ENCODE results near the gene RYR2. TPM values are rescaled to one million over a fixed set of nuclear protein-coding genes. Genes with fewer than 3 reads are reported as not detected.

Gene RYR2
- total RNA-seq, 3 donors from 2014 or later = 0.16 to 0.59 (median 0.33) TPM

- Histone ChIP-seq H3K4me1 (no peaks in the 10 kb centered on the region), H3K9me3 (no peaks in the 10 kb centered on the region), H3K27ac (no peak overlapping the region), H3K36me3 (no peaks in the 10 kb centered on the region), H3K27me3 (no peaks in the 10 kb centered on the region), H3K4me3 (no peak overlapping the region)
- TF ChIP-seq CTCF (IDR thresholded peaks at IDR 0.05) = no peak
- DNase-seq (ENCODE audit: low spot score in 2 of 2) = no peak
- intact Hi-C loops (cut with DNase I; ENCODE audit: low total_unique reads) = no loop called here
Measured at GRCh38 chr1:237664348-237664747, 622.4 kb downstream of the RYR2 start.

- no peaks in the 10 kb centered on the region for H3K27me3 ChIP-seq
- H3K4me3 ChIP-seq = no peak overlapping the region
- H3K9me3 ChIP-seq = no peaks in the 10 kb centered on the region
- no peak overlapping the region for H3K27ac ChIP-seq
- H3K36me3 ChIP-seq = no peaks in the 10 kb centered on the region
- intact Hi-C loops (cut with DNase I; ENCODE audit: low total_unique reads) = no loop called here
- TF ChIP-seq POLR2AphosphoS5 (IDR thresholded peaks at IDR 0.05) = no peak
- TF ChIP-seq CTCF (IDR thresholded peaks at IDR 0.05) = no peak
- TF ChIP-seq POLR2A (IDR thresholded peaks at IDR 0.05) = no peak
- no peaks in the 10 kb centered on the region for H3K4me1 ChIP-seq
- no peak for DNase-seq (ENCODE audit: low spot score in 2 of 2)
Measured at GRCh38 chr1:237670302-237670701, 628.3 kb downstream of the RYR2 start.

GRCh38 chr1:237671262-237671661 lies 629.3 kb downstream of the RYR2 start:
- no peaks in the 10 kb centered on the region for H3K9me3 ChIP-seq
- H3K27me3 ChIP-seq = no peaks in the 10 kb centered on the region
- H3K27ac ChIP-seq = no peak overlapping the region
- TF ChIP-seq POLR2AphosphoS5 (IDR thresholded peaks at IDR 0.05) (no peak), POLR2A (IDR thresholded peaks at IDR 0.05) (no peak), CTCF (IDR thresholded peaks at IDR 0.05) (no peak)
- intact Hi-C loops (cut with DNase I; ENCODE audit: low total_unique reads) = no loop called here
- no peak overlapping the region for H3K4me3 ChIP-seq
- no peak for DNase-seq (ENCODE audit: low spot score in 2 of 2)
- H3K36me3 ChIP-seq = no peaks in the 10 kb centered on the region
- no peaks in the 10 kb centered on the region for H3K4me1 ChIP-seq

GRCh38 chr1:237671935-237672334 lies 630.0 kb downstream of the RYR2 start:
- Histone ChIP-seq H3K27me3 (no peaks in the 10 kb centered on the region), H3K4me1 (no peaks in the 10 kb centered on the region), H3K9me3 (no peaks in the 10 kb centered on the region), H3K27ac (no peak overlapping the region), H3K4me3 (no peak overlapping the region), H3K36me3 (no peaks in the 10 kb centered on the region)
- no peak for DNase-seq (ENCODE audit: low spot score in 2 of 2)
- intact Hi-C loops (cut with DNase I; ENCODE audit: low total_unique reads) = no loop called here
- TF ChIP-seq POLR2A (IDR thresholded peaks at IDR 0.05) = no peak
- TF ChIP-seq CTCF (IDR thresholded peaks at IDR 0.05) = no peak
- no peak for TF ChIP-seq POLR2AphosphoS5 (IDR thresholded peaks at IDR 0.05)

- no peaks in the 10 kb centered on the region for H3K27me3 ChIP-seq
- no peaks in the 10 kb centered on the region for H3K4me1 ChIP-seq
- no peak overlapping the region for H3K27ac ChIP-seq
- no peak for DNase-seq (ENCODE audit: low spot score in 2 of 2)
- no peaks in the 10 kb centered on the region for H3K9me3 ChIP-seq
- intact Hi-C loops (cut with DNase I; ENCODE audit: low total_unique reads) = no loop called here
- TF ChIP-seq CTCF (IDR thresholded peaks at IDR 0.05) (no peak), POLR2A (IDR thresholded peaks at IDR 0.05) (no peak), POLR2AphosphoS5 (IDR thresholded peaks at IDR 0.05) (no peak)
- no peak overlapping the region for H3K4me3 ChIP-seq
- H3K36me3 ChIP-seq = no peaks in the 10 kb centered on the region
Measured at GRCh38 chr1:237672748-237673147, 630.8 kb downstream of the RYR2 start.

Measured in breast epithelium (tissue), 4 donors.